ENCODE measurements around the gene KCNJ11.

DNA sequence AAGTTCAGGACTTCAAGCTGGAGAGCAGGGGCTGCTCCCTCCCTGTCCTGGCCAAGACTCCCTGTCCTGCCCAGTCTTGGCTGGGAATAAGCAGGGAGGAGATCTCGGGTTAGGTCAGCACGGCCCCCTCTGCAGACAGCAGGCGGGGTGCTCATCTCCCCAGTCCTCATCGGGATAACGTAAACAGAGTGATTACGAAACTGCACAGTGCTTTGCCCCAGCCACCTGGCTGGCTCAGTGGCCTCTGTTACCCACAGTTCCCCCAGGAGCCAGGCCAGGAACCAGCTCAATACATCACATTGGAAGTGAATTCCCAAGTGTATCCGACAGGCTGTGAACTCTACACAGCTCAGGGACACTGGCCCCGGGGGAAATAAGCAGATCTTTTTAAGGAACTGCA lies 42.7 kb upstream of the KCNJ11 start:
- TF ChIP-seq EZH2 (IDR thresholded peaks at IDR 0.05; ENCODE audit: low read length) (no peak), CTCF (optimal IDR thresholded peaks at IDR 0.05 in 1 of 3, IDR thresholded peaks at IDR 0.05 in 1 of 3, conservative IDR thresholded peaks at IDR 0.05 in 1 of 3; ENCODE audit: extremely low read depth in 1 of 3, insufficient read depth in 2 of 3, low read length in 3 of 3) (no peak)
